GM23338 (cell line): ENCODE results near the gene ANKS1B. TPM values are rescaled to one million over a fixed set of nuclear protein-coding genes. Genes with fewer than 3 reads are reported as not detected.

Experiments used
- ATAC-seq: fragments of 200-7000 bp; cut with Tn5 transposase; 3 replicates; pipeline ENCODE4 v1.9.1; 2020
- DNase-seq: peaks from one replicate; pipeline ENCODE4 v3.0.0-alpha.2; 2015; ENCODE audit warnings: low spot score
- H2AFZ ChIP-seq: fragments of 200-600 bp; sonication (generic); 2 replicates; pipeline ENCODE4 v1.8.0; 2016; ENCODE audit warnings: antibody characterized with exemption, mild to moderate bottlenecking, moderate library complexity
- H3F3A ChIP-seq: fragments of 200-600 bp; sonication (generic); replicated peaks from 2 replicates; pipeline ENCODE4 v1.8.0; 2017; ENCODE audit warnings: antibody characterized with exemption, mixed run types, low read depth
- H3K27ac ChIP-seq: fragments of 200-600 bp; sonication (generic); 2 replicates; pipeline ENCODE4 v1.6.1; 2016; ENCODE audit warnings: low read depth
- H3K27me3 ChIP-seq: fragments of 200-600 bp; sonication (generic); 2 replicates; pipeline ENCODE4 v1.8.0; 2016; ENCODE audit warnings: mild to moderate bottlenecking, mixed run types, moderate library complexity; ENCODE audit not compliant: insufficient read depth
- H3K36me3 ChIP-seq: fragments of 200-600 bp; sonication (generic); 2 replicates; pipeline ENCODE4 v1.8.0; 2016; ENCODE audit warnings: mild to moderate bottlenecking; ENCODE audit not compliant: insufficient read depth
- H3K4me1 ChIP-seq: fragments of 200-600 bp; sonication (generic); 2 replicates; pipeline ENCODE4 v1.8.0; 2016; ENCODE audit warnings: mild to moderate bottlenecking, moderate library complexity; ENCODE audit not compliant: insufficient read depth
- H3K4me2 ChIP-seq: fragments of 200-600 bp; sonication (generic); 2 replicates; pipeline ENCODE4 v1.7.1; 2017; ENCODE audit warnings: mixed run types
- H3K4me3 ChIP-seq: fragments of 200-600 bp; sonication (generic); 2 replicates; pipeline ENCODE4 v1.6.1; 2016; ENCODE audit warnings: mixed run types
- H3K79me2 ChIP-seq: fragments of 200-600 bp; sonication (generic); replicated peaks from 2 replicates; pipeline ENCODE4 v1.8.0; 2017; ENCODE audit warnings: mild to moderate bottlenecking; ENCODE audit not compliant: insufficient read depth
- H3K9me2 ChIP-seq: fragments of 200-600 bp; sonication (generic); 2 replicates; pipeline ENCODE4 v1.8.0; 2017; ENCODE audit not compliant: insufficient read depth
- H4K20me1 ChIP-seq: fragments of 200-600 bp; sonication (generic); replicated peaks from 2 replicates; pipeline ENCODE4 v1.8.0; 2017; ENCODE audit warnings: mild to moderate bottlenecking; ENCODE audit not compliant: insufficient read depth
- H3K27ac Mint-ChIP-seq: 2 replicates; pipeline ENCODE4 v1.8.0; 2020; ENCODE audit warnings: inconsistent platforms, mild to moderate bottlenecking, moderate library complexity, mixed read lengths
- H3K27me3 Mint-ChIP-seq: 3 replicates; pipeline ENCODE4 v1.8.0; 2022; ENCODE audit warnings: low read depth, mild to moderate bottlenecking, moderate library complexity, mixed read lengths, inconsistent platforms; ENCODE audit not compliant: insufficient read depth, poor library complexity
- H3K36me3 Mint-ChIP-seq: 3 replicates; pipeline ENCODE4 v1.8.0; 2021; ENCODE audit warnings: low read depth, mild to moderate bottlenecking, inconsistent platforms, moderate library complexity, mixed read lengths
- H3K4me1 Mint-ChIP-seq: 3 replicates; pipeline ENCODE4 v1.8.0; 2020; ENCODE audit warnings: mild to moderate bottlenecking, inconsistent platforms, mixed read lengths
- H3K4me3 Mint-ChIP-seq: 3 replicates; pipeline ENCODE4 v1.8.0; 2021; ENCODE audit warnings: moderate library complexity, mild to moderate bottlenecking, inconsistent platforms, mixed read lengths
- H3K9me3 Mint-ChIP-seq: 3 replicates; pipeline ENCODE4 v1.8.0; 2020; ENCODE audit warnings: moderate library complexity, mild to moderate bottlenecking, inconsistent platforms, mixed read lengths
- ETS1 ChIP-seq: IDR thresholded peaks from 2 replicates; pipeline ENCODE4 v1.6.1; 2016; ENCODE audit warnings: antibody characterized with exemption
- EZH2 ChIP-seq: fragments of 200-600 bp; sonication (generic); IDR thresholded peaks from one replicate; pipeline ENCODE4 v1.8.0; 2017; ENCODE audit warnings: antibody characterized with exemption, mild to moderate bottlenecking, low read depth; ENCODE audit not compliant: unreplicated experiment
- EZH2phosphoT487 ChIP-seq: fragments of 200-600 bp; sonication (generic); IDR thresholded peaks from one replicate; pipeline ENCODE4 v1.8.1; 2018; ENCODE audit warnings: antibody characterized with exemption; ENCODE audit not compliant: unreplicated experiment
- JUNB ChIP-seq: IDR thresholded peaks from one replicate; pipeline ENCODE4 v1.6.1; 2016; ENCODE audit warnings: antibody characterized with exemption; ENCODE audit not compliant: unreplicated experiment
- POLR2AphosphoS5 ChIP-seq: IDR thresholded peaks from 2 replicates; pipeline ENCODE4 v1.6.1; 2016; ENCODE audit warnings: antibody characterized with exemption, low read depth
- STAT1 ChIP-seq: IDR thresholded peaks from one replicate; pipeline ENCODE4 v1.6.1; 2016; ENCODE audit warnings: antibody characterized with exemption; ENCODE audit not compliant: unreplicated experiment
- ZNF114 ChIP-seq: fragments of 250-450 bp; sonication (Bioruptor Pico); IDR thresholded peaks from 2 replicates; pipeline ENCODE4 v1.5.0; 2020; ENCODE audit warnings: mild to moderate bottlenecking, moderate library complexity
- ZNF331 ChIP-seq: fragments of 250-450 bp; sonication (Bioruptor Pico); IDR thresholded peaks from 2 replicates; pipeline ENCODE4 v1.5.0; 2020; ENCODE audit warnings: low read depth, mild to moderate bottlenecking, moderate library complexity
- ZNF462 ChIP-seq: fragments of 250-450 bp; sonication (Bioruptor Pico); IDR thresholded peaks from 2 replicates; pipeline ENCODE4 v1.5.0; 2020; ENCODE audit warnings: mild to moderate bottlenecking, moderate library complexity
- polyA plus RNA-seq: library from polyadenylated mRNA; unstranded; fragments of >200 nt; fragmentation: Nextera tagmentation; extraction: Ambion mirVana; gene quantifications from 2 replicates; pipeline ENCODE4 v1.2.1, GENCODE V29; 2016
- total RNA-seq: library from RNA; depleted of rRNA; stranded (reverse); fragments of >200 nt; shearing (Covaris generic); gene quantifications from 2 replicates; pipeline ENCODE4 v1.2.3, GENCODE V29; 2014

Gene ANKS1B
- total and polyA plus RNA-seq, 2 experiments from 2014 or later = 4.3 to 5.8 TPM

- TF ChIP-seq ZNF462 (CRISPR knock-in tag) (no peak), JUNB (no peak), STAT1 (no peak), EZH2 (no peak), ZNF114 (CRISPR knock-in tag) (no peak)
These were observed 826.8 kb downstream of the ANKS1B start (continued) for GRCh38 chr12:99157946-99158345.

- ATAC-seq (peak; percentile 58), DNase-seq (peak; percentile 42)
- H3K4me1 ChIP-seq = peaks cover 41% of the 10 kb centered on the region
- Mint-ChIP-seq H3K9me3 (peaks cover 8% of the 10 kb centered on the region; the same call in 1 of the 3 replicates), H3K4me3 (peak overlapping the region; percentile 57), H3K4me1 (peaks cover 42% of the 10 kb centered on the region), H3K27me3 (no peaks in the 10 kb centered on the region), H3K36me3 (0 out of 3 replicates have a peak, but pooled peaks cover 3% of the 10 kb centered on the region), H3K27ac (peak overlapping the region; percentile 78)
- H2AFZ ChIP-seq = peak overlapping the region; percentile 64; the same call in 1 of the 2 replicates
- no peaks in the 10 kb centered on the region for H3K79me2 ChIP-seq
- H3K36me3 ChIP-seq = no peaks in the 10 kb centered on the region
- H3F3A ChIP-seq = no peaks in the 10 kb centered on the region
- no peaks in the 10 kb centered on the region for H4K20me1 ChIP-seq
- H3K27me3 ChIP-seq = no peaks in the 10 kb centered on the region
- peak overlapping the region; percentile 58; the same call in 1 of the 2 replicates for H3K27ac ChIP-seq
- H3K9me2 ChIP-seq = no peaks in the 10 kb centered on the region
- peak overlapping the region; percentile 68 for H3K4me2 ChIP-seq
- peak overlapping the region; percentile 23 for H3K4me3 ChIP-seq
- TF ChIP-seq JUNB (no peak), ETS1 (no peak), ZNF462 (CRISPR knock-in tag) (no peak), EZH2phosphoT487 (no peak), ZNF114 (CRISPR knock-in tag) (no peak), POLR2AphosphoS5 (no peak), ZNF331 (CRISPR knock-in tag) (no peak)
These were observed 829.8 kb downstream of the ANKS1B start for GRCh38 chr12:99154983-99155336.
